GM18873 (cell line): ENCODE results near the gene C12orf76.
A peak's percentile ranks its signal among the peaks of the same experiment; 100 is the strongest.
"Not testable (repeated sequence)": the region's sequence is repeated elsewhere in the genome, so short reads cannot be mapped to it uniquely, and the experiment has no call there.

Experiments used
- ATAC-seq: cut with Tn5 transposase; IDR thresholded peaks from one replicate; pipeline ENCODE4 v1.9.1; 2021; ENCODE audit warnings: mild to moderate bottlenecking, moderate library complexity, moderate number of reproducible peaks; ENCODE audit not compliant: unreplicated experiment, low FRiP score

The C12orf76 gene

GRCh38 chr12:110048242-110049027 is at the start of gene C12orf76:
TSS of gene C12orf76 (minus strand) at chr12:110048522. CDS start at chr12:110048495, 27 bp downstream.
- ATAC-seq = peak; percentile 95

GRCh38 chr12:110093631-110094311 is 45.4 kb upstream of the C12orf76 start:
- ATAC-seq = no peak

GRCh38 chr12:110091136-110091711 is 42.9 kb upstream of the C12orf76 start:
- no peak for ATAC-seq

- no peak for ATAC-seq
Observed at GRCh38 chr12:110090266-110091135, 42.2 kb upstream of the C12orf76 start.

GRCh38 chr12:110088936-110089335 is 40.6 kb upstream of the C12orf76 start:
- ATAC-seq = no peak

- ATAC-seq = not testable (repeated sequence)
Observed at GRCh38 chr12:110088216-110088615, 39.9 kb upstream of the C12orf76 start.

GRCh38 chr12:110084314-110085015 is 36.1 kb upstream of the C12orf76 start:
- no peak for ATAC-seq

GRCh38 chr12:110080410-110080809 is 32.1 kb upstream of the C12orf76 start:
- ATAC-seq = no peak

DNA sequence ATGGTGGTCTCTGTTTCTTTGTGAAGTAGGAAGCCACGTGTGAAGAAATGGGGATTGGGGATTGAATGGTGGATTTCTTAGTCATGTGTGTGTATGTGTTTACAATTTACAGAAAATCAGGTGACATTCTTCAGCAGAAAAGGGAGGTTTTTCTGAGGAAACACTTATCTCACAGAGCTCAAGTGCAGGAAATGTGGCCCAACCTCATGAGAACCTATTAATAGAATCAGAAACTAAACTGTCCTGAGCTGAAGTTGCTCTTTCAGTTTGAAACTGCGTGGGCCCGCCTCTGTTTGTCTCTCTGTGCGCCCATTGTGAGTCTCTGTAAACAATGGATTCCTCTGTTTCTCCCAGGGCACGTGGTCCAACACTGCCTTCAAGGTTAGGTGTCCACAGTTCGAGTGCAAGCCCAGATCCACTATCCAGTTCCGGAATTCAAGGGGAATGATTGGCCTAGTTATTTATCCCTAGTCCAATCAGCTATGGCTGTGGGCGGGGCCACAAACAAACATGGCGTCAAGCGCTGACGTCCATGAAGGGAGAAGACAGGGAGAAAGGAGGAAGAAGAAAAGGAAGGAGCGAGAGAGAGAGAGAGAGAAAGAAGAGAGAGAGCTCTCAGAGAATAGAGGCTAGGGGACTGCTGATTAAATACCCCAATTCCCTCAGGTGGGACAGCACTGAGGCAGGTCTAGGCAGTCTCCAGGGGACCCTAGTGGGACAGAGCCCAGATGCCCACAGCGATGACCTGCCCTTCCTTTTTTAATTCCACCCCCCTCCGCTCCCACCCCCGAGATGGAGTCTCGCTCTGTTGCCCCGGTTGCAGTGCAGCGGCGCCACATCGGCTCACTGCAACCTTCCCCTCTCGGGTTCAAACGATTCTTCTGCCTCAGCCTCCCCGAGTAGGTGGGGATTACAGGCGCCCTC is 31.4 kb upstream of the C12orf76 start:
- peak; percentile 72 for ATAC-seq

DNA sequence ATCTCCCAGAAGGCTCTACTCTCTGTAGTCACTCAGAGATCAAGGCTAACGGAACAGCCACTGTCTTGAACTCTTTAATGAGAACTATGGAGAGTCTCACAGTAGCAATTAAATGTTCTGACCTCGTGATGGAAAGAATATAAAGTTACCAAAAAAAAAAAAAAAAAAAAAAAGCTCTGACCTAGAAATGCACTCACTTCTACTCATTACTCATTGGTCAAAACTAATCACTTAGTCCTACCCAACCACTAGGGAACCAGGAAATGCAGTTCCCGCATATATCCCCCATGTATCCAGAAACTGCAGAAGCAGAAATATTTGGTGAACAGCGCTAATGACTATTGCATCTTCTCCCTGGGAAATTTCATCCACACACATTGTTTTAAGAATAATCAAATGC is 29.5 kb upstream of the C12orf76 start:
- ATAC-seq = no peak

- no peak for ATAC-seq
Observed at GRCh38 chr12:110075880-110076279, 27.6 kb upstream of the C12orf76 start.

- no peak for ATAC-seq
Observed at GRCh38 chr12:110074089-110074488, 25.8 kb upstream of the C12orf76 start.

DNA sequence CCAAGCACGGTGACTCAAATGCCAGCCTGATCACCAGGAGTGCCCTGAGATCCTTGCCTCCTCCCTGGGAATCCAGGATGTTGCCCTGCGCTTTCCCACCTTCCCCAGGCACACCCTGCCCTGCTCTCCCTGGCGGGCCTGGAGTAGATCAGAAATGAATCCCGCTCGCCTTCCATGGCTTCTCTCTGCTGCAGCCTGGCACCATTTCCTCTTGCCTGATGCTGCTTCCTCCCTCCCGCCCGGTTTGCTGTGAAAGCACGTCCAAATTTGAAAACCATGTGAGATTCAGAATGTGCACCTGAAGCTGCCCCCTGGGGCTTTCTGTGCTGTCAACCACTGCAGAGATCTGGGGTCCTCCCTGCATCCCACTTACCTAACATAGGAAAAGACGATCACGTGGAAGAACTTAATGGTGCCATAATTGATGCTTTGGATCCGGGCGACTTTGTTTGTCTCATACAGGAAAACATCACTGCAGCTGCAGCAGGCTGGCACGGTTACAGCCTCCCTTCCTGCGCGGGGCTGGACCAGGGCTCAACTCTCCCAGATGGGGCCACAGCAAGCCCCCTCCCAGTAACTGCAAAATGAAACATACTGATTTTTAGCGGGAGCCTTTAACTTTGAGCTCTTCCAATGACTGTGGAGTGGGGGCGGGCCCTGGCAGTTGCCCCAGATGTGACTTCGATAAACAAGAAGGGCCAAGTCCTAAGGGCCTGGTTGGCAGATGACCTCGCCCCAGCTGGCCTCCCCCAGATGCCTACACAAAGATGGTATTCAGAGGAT is 24.9 kb upstream of the C12orf76 start:
- ATAC-seq = no peak

GRCh38 chr12:110072636-110073035 is 24.3 kb upstream of the C12orf76 start:
- not testable (repeated sequence) for ATAC-seq

DNA sequence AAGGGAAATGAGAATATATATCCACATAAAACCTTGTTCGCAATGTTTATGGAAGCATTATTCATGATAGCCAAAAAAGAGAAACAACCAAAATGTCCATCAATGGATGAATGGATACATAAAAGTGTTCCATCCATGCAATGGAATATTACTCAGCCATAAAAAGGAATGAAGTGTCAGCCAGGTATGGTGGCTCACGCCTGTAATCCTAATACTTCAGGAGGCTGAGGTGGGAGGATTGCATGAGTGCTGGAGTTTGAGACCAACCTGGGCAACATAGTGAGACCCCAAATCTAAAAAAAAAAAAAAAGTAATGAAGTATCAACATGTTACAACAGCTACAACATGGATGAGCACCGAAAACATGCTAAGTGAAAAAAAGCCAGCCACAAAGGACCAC is 23.6 kb upstream of the C12orf76 start:
- no peak for ATAC-seq

DNA sequence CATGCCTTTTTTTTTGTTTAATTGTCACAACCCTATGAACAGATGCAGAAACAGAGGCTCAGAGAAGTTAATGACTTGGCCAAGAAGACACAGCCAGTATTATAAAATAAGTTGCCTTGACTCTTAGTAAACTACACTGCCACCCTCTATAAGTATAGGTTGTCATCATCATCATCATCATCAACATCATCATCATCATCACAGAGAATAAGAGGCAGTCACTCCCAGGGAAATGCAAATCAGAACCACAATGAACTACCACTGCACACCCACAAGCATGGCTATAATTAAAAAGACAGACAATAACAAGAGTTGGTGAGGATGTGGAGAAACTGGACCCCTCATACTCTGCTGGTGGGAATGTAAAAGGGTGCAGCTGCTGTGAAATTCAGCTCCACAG is 23.2 kb upstream of the C12orf76 start:
- ATAC-seq = no peak

DNA sequence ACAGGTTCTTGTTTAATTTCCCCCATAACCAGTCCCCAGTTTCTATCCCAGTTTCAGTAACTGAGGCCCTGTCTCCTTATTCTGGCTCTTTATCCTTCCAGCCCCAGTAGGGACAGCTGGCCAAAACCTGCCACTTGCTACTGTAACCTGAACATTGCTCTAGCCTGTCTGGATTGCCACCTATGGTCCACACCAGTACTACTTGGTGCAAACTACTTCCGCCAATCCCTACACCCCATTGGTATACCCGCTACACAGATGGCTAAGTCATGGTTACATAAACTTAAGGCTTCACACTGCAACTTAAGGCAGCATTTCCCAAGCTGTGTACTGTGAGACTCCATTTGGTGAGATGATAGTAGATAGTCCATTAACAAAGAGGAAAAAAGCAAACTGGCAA is 20.3 kb upstream of the C12orf76 start:
- no peak for ATAC-seq

GRCh38 chr12:110068115-110068514 is 19.8 kb upstream of the C12orf76 start:
- not testable (repeated sequence) for ATAC-seq
